Tibial artery (tissue), 4 donors: Measurements from ENCODE around the gene PRR20A.
A peak's percentile ranks its signal among the peaks of the same experiment; 100 is the strongest.
"Not testable (repeated sequence)": the region's sequence is repeated elsewhere in the genome, so short reads cannot be mapped to it uniquely, and the experiment has no call there.

ENCODE experiments used
- DNase-seq, 2 donors: peaks; one replicate each; pipeline ENCODE4 v3.0.0-alpha.2; 2019
- H3K27ac ChIP-seq, 2 donors: fragments of 200-600 bp; sonication (generic) in 1 of 2; 1 replicate in 1 of 2; 2 replicates in 1 of 2; pipeline ENCODE4 v1.5.1; 2018 to 2019; ENCODE audit warnings: mild to moderate bottlenecking in 1 of 2
- H3K27me3 ChIP-seq, 2 donors: fragments of 200-600 bp; sonication (generic) in 1 of 2; one replicate each; pipeline versions ENCODE4 v1.5.1 to v1.6.0; 2016 to 2019
- H3K36me3 ChIP-seq, 3 donors: fragments of 200-600 bp; sonication (generic) in 2 of 3; one replicate each; pipeline ENCODE4 v1.5.1; 2016 to 2019; ENCODE audit warnings: mild to moderate bottlenecking in 2 of 3
- H3K4me1 ChIP-seq, 4 donors: fragments of 200-600 bp; sonication (generic) in 2 of 4; 1 replicate in 3 of 4; 2 replicates in 1 of 4; pipeline ENCODE4 v1.5.1; 2016 to 2019
- H3K4me3 ChIP-seq, 2 donors: fragments of 200-600 bp; sonication (generic) in 1 of 2; 1 replicate in 1 of 2; 2 replicates in 1 of 2; pipeline ENCODE4 v1.5.1; 2018 to 2019; ENCODE audit warnings: mild to moderate bottlenecking in 2 of 2
- H3K9me3 ChIP-seq, 3 donors: fragments of 200-600 bp; sonication (generic) in 1 of 3; one replicate each; pipeline ENCODE4 v1.5.1; 2016 to 2019
- intact Hi-C: fragments of 100-400 bp; cut with DNase I; formaldehyde crosslinking; loops from one replicate; pipeline ENCODE4 v1.15.0; 2023; ENCODE audit warnings: low total_unique reads
- TF ChIP-seq, protein P1 (sequence below), 2 experiments: fragments of 200-600 bp in 1 of 2; fragments of 450-650 bp in 1 of 2; IDR thresholded peaks; one replicate each; pipeline ENCODE4 v1.5.1; 2017 to 2019; ENCODE audit warnings: antibody characterized with exemption in 2 of 2, mild to moderate bottlenecking in 1 of 2, moderate library complexity in 1 of 2

The PRR20A gene

DNA sequence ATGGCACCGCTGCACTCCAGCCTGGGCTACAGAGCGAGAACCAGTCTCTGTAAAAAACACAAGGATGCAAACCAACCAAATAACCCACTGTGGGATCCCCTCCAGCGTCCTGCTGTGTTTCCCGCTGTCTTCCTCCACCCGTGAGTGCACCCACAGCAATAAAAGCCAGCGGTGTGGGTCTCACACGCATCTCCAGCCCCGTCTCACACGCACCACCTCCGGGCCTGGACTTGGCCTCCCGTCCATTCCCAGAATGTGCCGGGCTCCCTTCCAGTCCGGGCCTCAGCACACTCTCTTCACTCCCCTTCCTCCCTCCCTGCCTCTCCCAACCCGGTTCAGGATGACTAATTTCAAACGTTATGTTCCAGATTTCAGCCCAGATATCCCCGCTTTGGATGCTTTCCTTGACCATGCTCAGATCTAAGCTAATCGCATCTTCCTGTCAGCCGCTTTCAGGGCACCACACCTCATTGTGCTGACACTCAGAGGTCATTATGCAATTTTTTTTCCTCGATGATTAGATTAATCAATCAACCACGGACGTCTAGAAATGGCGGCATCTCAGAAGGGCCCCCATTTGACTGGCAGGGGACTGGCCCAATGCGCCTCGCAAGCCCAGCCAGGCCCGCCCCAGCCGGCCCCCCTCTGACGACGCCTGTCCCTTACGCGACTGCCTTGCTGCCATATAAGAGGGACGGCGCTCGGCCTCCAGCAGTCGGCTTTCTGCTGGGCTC, at the start of gene PRR20A:
TSS of gene PRR20A (plus strand) at position 684 of the 734 bp plus-strand sequence. CDS start 387 bp downstream, outside the sequence.
- intact Hi-C loops, H3K27me3 ChIP-seq, H3K9me3 ChIP-seq, H3K4me1 ChIP-seq, H3K27ac ChIP-seq, H3K4me3 ChIP-seq, DNase-seq, H3K36me3 ChIP-seq: not testable (repeated sequence)

DNA sequence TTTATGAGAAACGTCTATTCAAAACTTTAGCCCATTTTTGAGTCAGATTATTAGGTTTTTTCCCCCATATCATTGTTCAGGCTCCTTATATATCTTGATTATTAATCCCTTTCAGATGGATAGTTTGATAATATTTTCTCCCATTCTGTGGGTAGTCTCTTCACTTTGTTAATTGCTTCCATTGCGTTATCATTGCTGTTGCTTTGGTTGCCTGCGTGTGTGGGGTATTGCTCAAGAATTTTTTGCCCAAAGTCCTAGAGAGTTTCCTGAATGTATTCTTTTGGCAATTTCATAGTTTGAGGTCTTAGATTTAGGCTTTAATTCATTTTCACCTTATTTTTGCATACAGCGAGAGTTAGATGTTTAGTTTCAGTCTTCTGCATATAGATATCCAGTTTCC, 25.8 kb upstream of the PRR20A start:
- TF ChIP-seq, protein P1, sequence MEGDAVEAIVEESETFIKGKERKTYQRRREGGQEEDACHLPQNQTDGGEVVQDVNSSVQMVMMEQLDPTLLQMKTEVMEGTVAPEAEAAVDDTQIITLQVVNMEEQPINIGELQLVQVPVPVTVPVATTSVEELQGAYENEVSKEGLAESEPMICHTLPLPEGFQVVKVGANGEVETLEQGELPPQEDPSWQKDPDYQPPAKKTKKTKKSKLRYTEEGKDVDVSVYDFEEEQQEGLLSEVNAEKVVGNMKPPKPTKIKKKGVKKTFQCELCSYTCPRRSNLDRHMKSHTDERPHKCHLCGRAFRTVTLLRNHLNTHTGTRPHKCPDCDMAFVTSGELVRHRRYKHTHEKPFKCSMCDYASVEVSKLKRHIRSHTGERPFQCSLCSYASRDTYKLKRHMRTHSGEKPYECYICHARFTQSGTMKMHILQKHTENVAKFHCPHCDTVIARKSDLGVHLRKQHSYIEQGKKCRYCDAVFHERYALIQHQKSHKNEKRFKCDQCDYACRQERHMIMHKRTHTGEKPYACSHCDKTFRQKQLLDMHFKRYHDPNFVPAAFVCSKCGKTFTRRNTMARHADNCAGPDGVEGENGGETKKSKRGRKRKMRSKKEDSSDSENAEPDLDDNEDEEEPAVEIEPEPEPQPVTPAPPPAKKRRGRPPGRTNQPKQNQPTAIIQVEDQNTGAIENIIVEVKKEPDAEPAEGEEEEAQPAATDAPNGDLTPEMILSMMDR (IDR thresholded peaks at IDR 0.05) = no peak
- no peaks in the 10 kb centered on the region for H3K36me3 ChIP-seq
- intact Hi-C loops = no loop called here

DNA sequence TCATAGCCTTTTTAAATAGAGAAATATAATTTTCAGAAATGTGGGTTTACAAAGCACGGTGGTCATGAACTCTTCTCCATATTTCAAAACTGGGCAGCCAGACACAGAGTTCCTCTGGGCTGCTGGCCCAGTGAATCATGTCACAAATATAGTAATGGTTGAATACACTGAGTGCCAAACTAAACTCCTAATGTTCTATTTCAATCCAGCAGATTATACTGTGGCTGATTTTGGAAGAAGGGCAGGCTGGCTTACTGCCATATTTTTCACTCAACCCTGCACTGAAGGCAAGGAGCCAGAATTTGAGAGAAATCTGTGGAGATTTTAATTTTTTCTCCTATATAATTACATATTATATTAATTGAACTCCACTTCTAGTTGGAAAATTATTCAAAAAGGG, 17.0 kb upstream of the PRR20A start:
- no peaks in the 10 kb centered on the region for H3K27me3 ChIP-seq
- H3K4me1 ChIP-seq = peaks cover 0 to 32% (median 13%) of the 10 kb centered on the region in 4 donors
- no peaks in the 10 kb centered on the region for H3K9me3 ChIP-seq
- DNase-seq = peak; percentile 55 to 81
- TF ChIP-seq, protein P1 (IDR thresholded peaks at IDR 0.05) = no peak
- H3K4me3 ChIP-seq = no peak overlapping the region
- intact Hi-C loops = no loop called here
- H3K36me3 ChIP-seq = no peaks in the 10 kb centered on the region
- peak overlapping the region in 1 of 2 donors; percentile 42 for H3K27ac ChIP-seq

More for the DNA sequence above, 25.8 kb upstream of the PRR20A start:
- Histone ChIP-seq H3K27me3 (no peaks in the 10 kb centered on the region), H3K27ac (no peak overlapping the region), H3K9me3 (no peaks in the 10 kb centered on the region), H3K4me1 (peaks cover 0 to 12% (median 6%) of the 10 kb centered on the region in 4 donors), H3K4me3 (no peak overlapping the region)
- no peak for DNase-seq

DNA sequence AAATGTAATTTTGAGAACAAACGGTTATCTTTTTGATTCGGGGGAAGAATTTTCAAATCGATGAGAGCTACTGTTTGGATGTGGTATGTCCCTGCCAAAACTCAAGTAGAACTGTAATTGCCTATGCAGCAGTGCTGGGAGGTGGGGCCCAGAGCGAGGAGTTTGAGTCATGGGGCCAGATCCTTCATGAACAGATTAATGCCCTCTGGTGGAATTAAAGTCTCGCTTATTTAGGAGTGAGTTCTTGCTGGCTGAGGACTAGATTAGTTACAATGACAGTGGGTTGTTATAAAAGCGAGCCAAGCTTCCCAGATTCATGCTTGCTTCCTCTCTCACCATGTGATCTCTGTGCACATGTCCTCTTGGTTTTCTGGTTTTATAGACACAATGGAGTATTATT, 11.8 kb upstream of the PRR20A start:
- intact Hi-C loops = no loop called here
- H3K36me3 ChIP-seq = no peaks in the 10 kb centered on the region
- TF ChIP-seq, protein P1 (IDR thresholded peaks at IDR 0.05) = no peak
- no peak overlapping the region for H3K4me3 ChIP-seq
- peaks cover 0 to 6% (median 3%) of the 10 kb centered on the region in 4 donors for H3K4me1 ChIP-seq
- no peak overlapping the region for H3K27ac ChIP-seq
- no peaks in the 10 kb centered on the region for H3K9me3 ChIP-seq
- no peaks in the 10 kb centered on the region for H3K27me3 ChIP-seq
- DNase-seq = no peak

DNA sequence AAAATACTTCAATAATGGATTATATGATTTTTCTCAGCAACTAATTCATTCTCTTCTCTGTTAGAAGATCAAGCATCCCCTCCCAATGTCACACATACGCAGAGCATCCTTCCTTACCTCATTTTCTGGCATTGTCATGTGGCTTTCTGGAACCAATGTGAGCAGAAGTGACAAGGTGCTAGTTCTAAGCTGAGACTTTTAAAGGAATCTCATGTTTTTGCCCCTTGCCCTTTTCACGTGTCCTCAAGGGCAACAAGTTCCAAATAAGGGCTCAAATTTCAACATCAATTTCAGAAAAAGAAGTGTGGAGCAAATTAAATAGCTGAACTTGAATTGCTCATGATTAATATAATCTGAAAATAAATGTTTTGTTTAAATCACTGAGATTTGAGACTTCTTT, 4.6 kb upstream of the PRR20A start:
- TF ChIP-seq, protein P1 (IDR thresholded peaks at IDR 0.05) = no peak
- H3K27me3 ChIP-seq = no peaks in the 10 kb centered on the region
- H3K27ac ChIP-seq = no peak overlapping the region
- intact Hi-C loops = no loop called here
- DNase-seq = no peak
- no peaks in the 10 kb centered on the region for H3K9me3 ChIP-seq
- no peak overlapping the region for H3K4me3 ChIP-seq
- no peaks in the 10 kb centered on the region for H3K36me3 ChIP-seq
- H3K4me1 ChIP-seq = no peaks in the 10 kb centered on the region

DNA sequence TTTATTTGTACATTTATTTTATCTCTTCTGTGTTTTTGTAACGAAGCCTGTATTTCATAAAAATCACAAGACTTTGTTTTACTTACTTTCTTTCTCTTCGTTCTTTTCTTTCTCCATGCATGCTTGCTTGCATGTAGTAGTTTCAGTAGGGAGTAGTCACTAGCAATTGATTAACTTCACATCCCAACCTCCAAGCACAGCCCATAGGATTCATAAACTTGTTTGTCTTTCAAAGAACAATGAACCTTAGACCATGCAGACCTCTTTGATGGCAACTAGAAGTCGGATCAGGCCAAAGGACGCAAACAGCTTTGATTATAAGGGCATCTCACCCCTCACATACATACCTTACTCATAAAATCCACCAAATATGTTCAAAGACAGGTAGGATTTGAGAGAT, 3.1 kb upstream of the PRR20A start:
- Histone ChIP-seq H3K9me3 (no peaks in the 10 kb centered on the region), H3K36me3 (no peaks in the 10 kb centered on the region), H3K27ac (no peak overlapping the region), H3K4me3 (no peak overlapping the region), H3K4me1 (no peaks in the 10 kb centered on the region), H3K27me3 (no peaks in the 10 kb centered on the region)
- DNase-seq = no peak
- intact Hi-C loops = no loop called here
- TF ChIP-seq, protein P1 (IDR thresholded peaks at IDR 0.05) = no peak
